Measurements from ENCODE around the gene TMEM245. TPM values are rescaled to one million over a fixed set of nuclear protein-coding genes. Genes with fewer than 3 reads are reported as not detected.

The TMEM245 gene
- total and polyA plus RNA-seq, 2 donors (not counting 1 experiment from before 2014, with no cell fraction given) = 48.2 to 48.8 TPM

DNA sequence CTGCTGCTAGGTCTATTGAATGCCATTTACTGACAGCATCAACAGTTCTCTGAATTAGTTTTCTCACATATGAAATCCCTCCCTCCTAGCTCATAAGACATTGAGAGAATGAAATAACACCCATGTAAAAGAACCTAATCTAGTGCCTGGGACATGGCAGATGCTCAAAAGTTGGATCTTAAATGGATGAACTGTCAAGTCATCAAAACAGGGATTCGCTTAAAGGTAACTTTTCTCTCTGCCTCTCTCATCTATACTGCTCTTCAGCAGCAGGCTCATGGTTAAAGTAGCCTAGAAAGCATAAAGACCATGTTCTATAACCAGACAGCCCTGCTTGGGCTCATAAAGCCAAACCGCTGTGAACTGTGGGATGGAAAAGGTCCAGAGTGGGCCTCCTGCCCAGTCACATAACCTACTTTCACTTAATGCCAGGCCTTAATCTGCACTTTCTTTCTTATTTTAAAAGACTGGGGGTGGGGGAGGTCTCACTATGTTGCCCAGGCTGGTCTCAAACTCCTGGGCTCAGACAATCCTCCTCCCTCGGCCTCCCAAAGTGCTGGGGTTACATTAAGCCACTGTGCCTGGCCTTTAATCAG is 3.7 kb downstream of the TMEM245 start:
- Histone ChIP-seq H3K27ac (ENCODE audit: insufficient read depth, low read length) (no peak overlapping the region), H3K36me3 (ENCODE audit: control insufficient read depth, insufficient read depth, low read length) (no peaks in the 10 kb centered on the region), H3K9me3 (ENCODE audit: control insufficient read depth, insufficient read depth, low read depth, low read length) (no peaks in the 10 kb centered on the region), H3K4me3 (replicated peaks in 1 of 4; ENCODE audit: control extremely low read depth in 1 of 4, insufficient read depth in 1 of 4, low read depth in 3 of 4, low read length in 4 of 4) (no peak overlapping the region), H3K4me2 (ENCODE audit: extremely low read depth, insufficient read depth, low read length) (no peak overlapping the region), H2AFZ (ENCODE audit: low read length) (no peak overlapping the region), H3K9ac (ENCODE audit: insufficient read depth, low read length) (no peak overlapping the region), H3K79me2 (ENCODE audit: control insufficient read depth, insufficient read depth, low read length) (peaks cover 81% of the 10 kb centered on the region), H3K27me3 (ENCODE audit: control insufficient read depth, insufficient read depth, low read length) (no peaks in the 10 kb centered on the region), H4K20me1 (ENCODE audit: control insufficient read depth, extremely low read depth, insufficient read depth, low read length) (no peaks in the 10 kb centered on the region), H3K4me1 (ENCODE audit: control insufficient read depth, extremely low read depth, insufficient read depth, low read length) (peaks cover 3% of the 10 kb centered on the region)
- peak; percentile 51 for DNase-seq (ENCODE audit: low read depth in 2 of 2)
- TF ChIP-seq, protein P1, sequence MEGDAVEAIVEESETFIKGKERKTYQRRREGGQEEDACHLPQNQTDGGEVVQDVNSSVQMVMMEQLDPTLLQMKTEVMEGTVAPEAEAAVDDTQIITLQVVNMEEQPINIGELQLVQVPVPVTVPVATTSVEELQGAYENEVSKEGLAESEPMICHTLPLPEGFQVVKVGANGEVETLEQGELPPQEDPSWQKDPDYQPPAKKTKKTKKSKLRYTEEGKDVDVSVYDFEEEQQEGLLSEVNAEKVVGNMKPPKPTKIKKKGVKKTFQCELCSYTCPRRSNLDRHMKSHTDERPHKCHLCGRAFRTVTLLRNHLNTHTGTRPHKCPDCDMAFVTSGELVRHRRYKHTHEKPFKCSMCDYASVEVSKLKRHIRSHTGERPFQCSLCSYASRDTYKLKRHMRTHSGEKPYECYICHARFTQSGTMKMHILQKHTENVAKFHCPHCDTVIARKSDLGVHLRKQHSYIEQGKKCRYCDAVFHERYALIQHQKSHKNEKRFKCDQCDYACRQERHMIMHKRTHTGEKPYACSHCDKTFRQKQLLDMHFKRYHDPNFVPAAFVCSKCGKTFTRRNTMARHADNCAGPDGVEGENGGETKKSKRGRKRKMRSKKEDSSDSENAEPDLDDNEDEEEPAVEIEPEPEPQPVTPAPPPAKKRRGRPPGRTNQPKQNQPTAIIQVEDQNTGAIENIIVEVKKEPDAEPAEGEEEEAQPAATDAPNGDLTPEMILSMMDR (conservative IDR thresholded peaks at IDR 0.05 in 1 of 2, IDR thresholded peaks at IDR 0.05 in 1 of 2; ENCODE audit: low read depth in 1 of 2, low read length in 2 of 2) = no peak
- TF ChIP-seq EZH2 (IDR thresholded peaks at IDR 0.05; ENCODE audit: low read length, missing control alignments) = no peak

GRCh38 chr9:109114670-109115069 is 5.1 kb downstream of the TMEM245 start:
- peak overlapping the region; percentile 46 for H3K4me2 ChIP-seq (ENCODE audit: extremely low read depth, insufficient read depth, low read length)
- H3K9ac ChIP-seq (ENCODE audit: insufficient read depth, low read length) = no peak overlapping the region
- peak; percentile 57 to 77 for DNase-seq (ENCODE audit: low read depth in 2 of 2)
- no peak overlapping the region for H3K4me3 ChIP-seq (replicated peaks in 1 of 4; ENCODE audit: control extremely low read depth in 1 of 4, insufficient read depth in 1 of 4, low read depth in 3 of 4, low read length in 4 of 4)
- peaks cover 8% of the 10 kb centered on the region for H3K4me1 ChIP-seq (ENCODE audit: control insufficient read depth, extremely low read depth, insufficient read depth, low read length)
- H2AFZ ChIP-seq (ENCODE audit: low read length) = no peak overlapping the region
- no peaks in the 10 kb centered on the region for H3K9me3 ChIP-seq (ENCODE audit: control insufficient read depth, insufficient read depth, low read depth, low read length)
- H3K27ac ChIP-seq (ENCODE audit: insufficient read depth, low read length) = no peak overlapping the region
- no peaks in the 10 kb centered on the region for H3K27me3 ChIP-seq (ENCODE audit: control insufficient read depth, insufficient read depth, low read length)
- H4K20me1 ChIP-seq (ENCODE audit: control insufficient read depth, extremely low read depth, insufficient read depth, low read length) = no peaks in the 10 kb centered on the region
- TF ChIP-seq, protein P1 (conservative IDR thresholded peaks at IDR 0.05 in 1 of 2, IDR thresholded peaks at IDR 0.05 in 1 of 2; ENCODE audit: low read depth in 1 of 2, low read length in 2 of 2) = no peak
- no peak for TF ChIP-seq EZH2 (IDR thresholded peaks at IDR 0.05; ENCODE audit: low read length, missing control alignments)
- H3K79me2 ChIP-seq (ENCODE audit: control insufficient read depth, insufficient read depth, low read length) = peaks cover 91% of the 10 kb centered on the region
- no peaks in the 10 kb centered on the region for H3K36me3 ChIP-seq (ENCODE audit: control insufficient read depth, insufficient read depth, low read length)

DNA sequence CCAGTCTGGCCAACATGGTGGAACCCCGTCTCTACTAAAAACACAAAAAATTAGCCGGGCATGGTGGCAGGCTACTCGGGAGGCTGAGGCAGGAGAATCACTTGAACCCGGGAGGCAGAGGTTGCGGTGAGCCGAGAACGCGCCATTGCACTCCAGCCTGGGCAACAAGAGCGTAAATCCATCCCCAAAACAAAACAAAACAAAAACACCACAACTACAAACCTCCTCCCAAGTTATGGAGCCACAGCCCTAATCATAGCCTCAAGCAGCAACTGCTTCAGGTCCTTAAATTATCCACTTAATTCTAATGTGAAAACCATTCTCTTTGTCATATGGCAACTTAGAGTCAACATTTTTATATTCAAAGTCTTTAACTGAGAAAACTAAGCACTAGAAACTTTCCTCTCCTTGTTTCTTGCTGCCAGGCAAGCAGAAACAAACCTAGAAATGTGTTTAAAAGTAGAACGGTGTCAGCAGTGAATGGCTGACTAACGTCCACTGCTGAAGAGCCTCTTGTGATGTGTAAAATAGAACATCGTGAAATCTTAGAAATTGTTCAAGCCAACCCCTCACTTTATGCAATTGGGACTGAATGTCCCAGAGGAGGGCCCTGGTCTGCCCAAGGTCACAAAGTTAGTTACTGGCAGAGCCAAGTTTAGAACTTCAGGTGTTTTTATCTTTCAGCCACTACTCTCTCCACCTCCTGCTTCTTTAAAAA is 5.7 kb downstream of the TMEM245 start:
- TF ChIP-seq, protein P1 (conservative IDR thresholded peaks at IDR 0.05 in 1 of 2, IDR thresholded peaks at IDR 0.05 in 1 of 2; ENCODE audit: low read depth in 1 of 2, low read length in 2 of 2) = no peak
- no peak for TF ChIP-seq EZH2 (IDR thresholded peaks at IDR 0.05; ENCODE audit: low read length, missing control alignments)
- Histone ChIP-seq H3K4me2 (ENCODE audit: extremely low read depth, insufficient read depth, low read length) (peak overlapping the region; percentile 19), H3K4me1 (ENCODE audit: control insufficient read depth, extremely low read depth, insufficient read depth, low read length) (peaks cover 9% of the 10 kb centered on the region), H3K79me2 (ENCODE audit: control insufficient read depth, insufficient read depth, low read length) (peaks cover 91% of the 10 kb centered on the region), H4K20me1 (ENCODE audit: control insufficient read depth, extremely low read depth, insufficient read depth, low read length) (no peaks in the 10 kb centered on the region), H3K4me3 (replicated peaks in 1 of 4; ENCODE audit: control extremely low read depth in 1 of 4, insufficient read depth in 1 of 4, low read depth in 3 of 4, low read length in 4 of 4) (no peak overlapping the region), H2AFZ (ENCODE audit: low read length) (no peak overlapping the region), H3K36me3 (ENCODE audit: control insufficient read depth, insufficient read depth, low read length) (no peaks in the 10 kb centered on the region), H3K27ac (ENCODE audit: insufficient read depth, low read length) (no peak overlapping the region), H3K9me3 (ENCODE audit: control insufficient read depth, insufficient read depth, low read depth, low read length) (no peaks in the 10 kb centered on the region), H3K27me3 (ENCODE audit: control insufficient read depth, insufficient read depth, low read length) (no peaks in the 10 kb centered on the region), H3K9ac (ENCODE audit: insufficient read depth, low read length) (no peak overlapping the region)
- DNase-seq (ENCODE audit: low read depth in 2 of 2) = no peak
